ENCODE measurements around the gene HPCAL4.

The HPCAL4 gene

DNA sequence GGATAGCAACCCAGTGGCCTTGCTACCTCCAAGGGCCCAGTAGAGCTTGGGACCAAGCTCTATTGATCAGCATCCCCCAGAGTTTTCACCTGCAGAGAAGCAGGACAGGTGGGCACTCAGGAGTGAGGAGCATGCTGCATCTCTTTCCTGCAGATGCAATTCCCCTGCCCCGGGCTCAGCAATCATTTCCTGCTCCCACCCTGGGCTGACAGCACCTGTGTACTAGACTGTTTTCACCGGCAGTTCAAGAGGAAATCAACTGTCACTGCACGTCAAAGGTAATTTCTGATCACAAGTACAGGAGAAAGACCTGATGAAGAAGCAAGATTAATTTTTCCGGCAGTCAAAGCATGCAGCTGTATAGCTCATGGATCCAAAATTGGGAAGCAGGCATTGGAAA, 10.5 kb downstream of the HPCAL4 start:
- TF ChIP-seq, protein P1, sequence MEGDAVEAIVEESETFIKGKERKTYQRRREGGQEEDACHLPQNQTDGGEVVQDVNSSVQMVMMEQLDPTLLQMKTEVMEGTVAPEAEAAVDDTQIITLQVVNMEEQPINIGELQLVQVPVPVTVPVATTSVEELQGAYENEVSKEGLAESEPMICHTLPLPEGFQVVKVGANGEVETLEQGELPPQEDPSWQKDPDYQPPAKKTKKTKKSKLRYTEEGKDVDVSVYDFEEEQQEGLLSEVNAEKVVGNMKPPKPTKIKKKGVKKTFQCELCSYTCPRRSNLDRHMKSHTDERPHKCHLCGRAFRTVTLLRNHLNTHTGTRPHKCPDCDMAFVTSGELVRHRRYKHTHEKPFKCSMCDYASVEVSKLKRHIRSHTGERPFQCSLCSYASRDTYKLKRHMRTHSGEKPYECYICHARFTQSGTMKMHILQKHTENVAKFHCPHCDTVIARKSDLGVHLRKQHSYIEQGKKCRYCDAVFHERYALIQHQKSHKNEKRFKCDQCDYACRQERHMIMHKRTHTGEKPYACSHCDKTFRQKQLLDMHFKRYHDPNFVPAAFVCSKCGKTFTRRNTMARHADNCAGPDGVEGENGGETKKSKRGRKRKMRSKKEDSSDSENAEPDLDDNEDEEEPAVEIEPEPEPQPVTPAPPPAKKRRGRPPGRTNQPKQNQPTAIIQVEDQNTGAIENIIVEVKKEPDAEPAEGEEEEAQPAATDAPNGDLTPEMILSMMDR (IDR thresholded peaks at IDR 0.05; ENCODE audit: control insufficient read depth, extremely low read depth, insufficient read depth): no peak
- DNase-seq (ENCODE audit: low read depth): no peak
- no peak overlapping the region for H3K4me3 ChIP-seq (ENCODE audit: low read depth, low read length)

DNA sequence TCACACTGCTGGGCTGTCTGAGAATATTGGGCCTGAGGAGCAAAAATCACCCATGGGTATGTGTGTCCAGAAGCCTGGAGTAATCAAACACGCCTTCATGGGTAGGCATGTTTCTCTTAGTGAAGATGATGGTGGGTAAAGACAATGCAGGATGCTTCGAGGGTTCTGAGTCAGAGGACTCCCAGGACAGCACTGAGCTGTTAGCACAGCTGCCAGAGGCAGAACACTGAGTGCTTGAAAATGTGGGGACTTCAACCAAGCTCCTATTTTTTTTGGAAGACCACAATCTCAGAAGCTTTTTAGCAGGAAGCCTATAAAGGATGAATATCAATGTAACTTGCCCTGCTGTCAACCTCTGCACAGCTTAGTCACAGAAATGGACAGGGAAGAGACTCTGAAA, 11.4 kb downstream of the HPCAL4 start:
- no peak for DNase-seq (ENCODE audit: low read depth)
- TF ChIP-seq, protein P1 (IDR thresholded peaks at IDR 0.05; ENCODE audit: control insufficient read depth, extremely low read depth, insufficient read depth): no peak
- H3K4me3 ChIP-seq (ENCODE audit: low read depth, low read length): no peak overlapping the region

DNA sequence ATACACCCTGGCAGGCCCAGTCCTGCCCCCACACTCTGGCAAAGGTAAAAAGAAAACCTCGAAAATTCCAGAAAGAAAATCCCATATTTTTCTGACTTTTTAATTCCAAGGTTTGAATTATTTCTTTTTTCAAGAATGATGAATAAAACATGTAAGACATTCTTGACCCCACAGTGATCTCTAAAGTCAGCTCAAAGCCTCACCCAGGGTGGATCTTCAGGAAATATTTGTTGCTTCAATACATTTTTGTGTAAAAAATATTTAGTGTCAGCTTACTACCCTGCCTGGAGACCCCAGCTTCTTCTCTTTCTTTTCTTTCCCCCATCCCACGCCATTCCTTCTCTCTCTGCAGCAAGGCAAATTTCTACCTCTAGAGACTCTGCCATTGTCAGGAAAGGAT, 12.3 kb downstream of the HPCAL4 start:
- DNase-seq (ENCODE audit: low read depth): no peak
- TF ChIP-seq, protein P1 (IDR thresholded peaks at IDR 0.05; ENCODE audit: control insufficient read depth, extremely low read depth, insufficient read depth): no peak
- H3K4me3 ChIP-seq (ENCODE audit: low read depth, low read length): no peak overlapping the region

DNA sequence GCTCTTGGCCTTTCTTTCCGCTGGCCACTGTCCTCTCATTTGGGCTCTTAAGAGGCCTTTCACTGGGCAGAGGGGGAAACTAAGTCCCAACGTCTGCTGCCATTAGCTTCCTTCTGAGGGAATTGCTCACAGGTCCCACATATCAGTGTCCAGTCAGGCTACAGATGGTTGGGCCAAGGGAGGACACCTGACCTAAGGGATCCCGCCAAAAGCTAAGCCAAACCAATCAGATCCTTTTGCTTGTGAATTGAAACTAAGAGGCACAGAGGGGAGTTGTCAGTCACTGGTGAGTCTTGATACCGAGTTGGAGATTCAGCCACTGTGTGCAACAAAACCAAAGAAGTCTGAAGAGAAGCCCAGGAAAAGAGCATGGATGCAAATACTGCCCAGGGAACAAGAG, 13.6 kb downstream of the HPCAL4 start:
- TF ChIP-seq, protein P1 (IDR thresholded peaks at IDR 0.05; ENCODE audit: control insufficient read depth, extremely low read depth, insufficient read depth): no peak
- no peak for DNase-seq (ENCODE audit: low read depth)
- H3K4me3 ChIP-seq (ENCODE audit: low read depth, low read length): no peak overlapping the region

DNA sequence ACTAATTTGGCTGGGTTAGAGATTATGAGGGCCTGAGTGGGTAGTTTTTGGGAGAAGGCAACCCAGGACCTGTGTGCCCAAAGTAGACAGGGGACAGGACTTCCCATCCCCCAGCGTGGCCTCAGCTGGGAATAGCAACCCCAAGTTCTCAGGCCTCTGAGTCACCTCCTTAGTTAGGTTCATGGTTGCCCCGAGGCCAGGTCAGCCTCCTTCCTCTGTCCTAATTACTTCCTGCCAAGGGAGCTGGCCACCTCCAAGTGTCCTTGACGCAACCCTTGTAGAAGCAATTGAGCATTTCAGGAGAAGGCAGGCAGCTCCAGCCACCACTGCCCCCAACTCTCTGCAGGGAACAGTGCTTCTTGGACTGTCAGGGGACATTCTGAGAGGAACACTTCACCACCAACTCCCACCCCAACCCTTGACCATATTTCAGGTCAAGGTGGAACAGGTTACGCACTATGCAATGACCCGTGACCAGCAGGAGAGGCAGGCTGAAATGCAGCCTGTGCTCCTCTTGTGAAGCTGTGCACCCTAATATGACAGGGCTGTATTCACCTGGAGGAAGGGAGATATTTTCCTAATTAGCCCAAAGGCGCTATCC, 14.2 kb downstream of the HPCAL4 start:
- DNase-seq (ENCODE audit: low read depth): no peak
- H3K4me3 ChIP-seq (ENCODE audit: low read depth, low read length): no peak overlapping the region
- TF ChIP-seq, protein P1 (IDR thresholded peaks at IDR 0.05; ENCODE audit: control insufficient read depth, extremely low read depth, insufficient read depth): no peak

DNA sequence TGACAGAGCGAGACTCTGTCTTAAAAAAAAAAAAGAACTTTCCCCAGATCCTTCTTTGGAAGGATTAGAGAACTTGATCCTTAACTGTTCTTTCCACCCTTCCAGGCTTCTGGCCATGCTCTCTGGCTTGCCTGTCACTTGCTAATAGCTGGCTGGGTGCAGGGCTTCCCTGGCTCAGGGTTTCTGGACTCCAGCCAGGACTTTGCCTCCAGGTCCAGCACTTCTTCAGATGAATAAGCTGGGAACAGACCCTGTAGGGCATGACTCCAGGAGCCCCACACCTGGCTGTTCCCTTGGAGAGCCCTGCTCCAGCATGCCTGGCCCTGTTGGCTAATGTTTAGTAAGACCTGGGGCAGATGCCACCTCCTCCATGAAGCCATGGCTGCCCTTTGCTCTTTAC, 16.0 kb downstream of the HPCAL4 start:
- TF ChIP-seq, protein P1 (IDR thresholded peaks at IDR 0.05; ENCODE audit: control insufficient read depth, extremely low read depth, insufficient read depth): no peak
- H3K4me3 ChIP-seq (ENCODE audit: low read depth, low read length): no peak overlapping the region
- DNase-seq (ENCODE audit: low read depth): no peak

DNA sequence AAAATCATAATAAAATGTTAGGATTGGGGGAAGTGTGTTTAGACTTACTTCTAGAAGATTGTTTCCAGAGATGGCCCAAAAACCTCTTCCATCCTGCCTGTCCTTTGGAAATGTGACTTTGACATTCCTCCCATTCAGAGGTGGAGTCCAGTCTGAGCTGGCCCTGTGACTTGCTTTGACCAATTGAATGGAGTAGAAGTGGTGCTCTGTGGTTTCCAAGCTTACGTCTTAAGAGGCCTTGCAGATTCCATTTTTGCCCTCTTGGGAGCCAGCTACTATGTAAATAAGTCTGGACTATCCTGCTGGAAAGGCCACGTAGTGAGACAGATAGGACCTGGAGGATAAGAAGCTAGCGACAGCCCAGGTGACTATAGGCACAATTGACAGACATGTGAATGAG, 18.0 kb downstream of the HPCAL4 start:
- TF ChIP-seq, protein P1 (IDR thresholded peaks at IDR 0.05; ENCODE audit: control insufficient read depth, extremely low read depth, insufficient read depth): no peak
- no peak for DNase-seq (ENCODE audit: low read depth)
- H3K4me3 ChIP-seq (ENCODE audit: low read depth, low read length): no peak overlapping the region
